WTC11 (cell line): ENCODE data around the gene ANKRD22.

Experiments
- ATF1 ChIP-seq: sonication (generic); formaldehyde crosslinking; IDR thresholded peaks from 2 replicates; pipeline ENCODE4 v1.8.1; 2023; ENCODE audit warnings: mild to moderate bottlenecking, moderate library complexity, missing genetic modification reagents
- CDX4 ChIP-seq: fragments of 250-450 bp; sonication (Bioruptor Pico); IDR thresholded peaks from 2 replicates; pipeline ENCODE4 v1.9.0; 2021; ENCODE audit warnings: moderate library complexity, mild to moderate bottlenecking, inconsistent platforms, borderline replicate concordance
- CTCF ChIP-seq: fragments of 200-600 bp; IDR thresholded peaks from 2 replicates; pipeline ENCODE4 v1.8.0; 2022; ENCODE audit warnings: antibody characterized with exemption
- E2F4 ChIP-seq: sonication (generic); formaldehyde crosslinking; IDR thresholded peaks from 2 replicates; pipeline ENCODE4 v1.8.1; 2022; ENCODE audit warnings: low read depth, mild to moderate bottlenecking, moderate library complexity, missing genetic modification reagents, borderline replicate concordance
- FOXK1 ChIP-seq: sonication (generic); formaldehyde crosslinking; IDR thresholded peaks from 2 replicates; pipeline ENCODE4 v1.8.0; 2022; ENCODE audit warnings: mild to moderate bottlenecking, moderate library complexity, missing genetic modification reagents
- PRRX2 ChIP-seq: fragments of 250-450 bp; sonication (Bioruptor Pico); IDR thresholded peaks from 2 replicates; pipeline ENCODE4 v1.8.0; 2021; ENCODE audit warnings: mild to moderate bottlenecking
- TCF7 ChIP-seq: sonication (generic); formaldehyde crosslinking; IDR thresholded peaks from 2 replicates; pipeline ENCODE4 v1.8.0; 2022; ENCODE audit warnings: mild to moderate bottlenecking, low read depth, missing genetic modification reagents, moderate library complexity
- USF2 ChIP-seq: sonication (generic); formaldehyde crosslinking; IDR thresholded peaks from 2 replicates; pipeline ENCODE4 v1.8.1; 2023; ENCODE audit warnings: mild to moderate bottlenecking, missing genetic modification reagents, moderate library complexity
- ZBTB21 ChIP-seq: sonication (generic); formaldehyde crosslinking; IDR thresholded peaks from 2 replicates; pipeline ENCODE4 v1.8.1; 2023; ENCODE audit warnings: mild to moderate bottlenecking, missing genetic modification reagents, borderline replicate concordance
- ZNF317 ChIP-seq: sonication (generic); formaldehyde crosslinking; IDR thresholded peaks from 2 replicates; pipeline ENCODE4 v1.8.1; 2023; ENCODE audit warnings: low read depth, mild to moderate bottlenecking, moderate library complexity, missing genetic modification reagents, borderline replicate concordance
- ZNF396 ChIP-seq: fragments of 250-450 bp; sonication (Bioruptor Pico); IDR thresholded peaks from 2 replicates; pipeline ENCODE4 v1.8.0; 2021; ENCODE audit warnings: mild to moderate bottlenecking, moderate library complexity, borderline replicate concordance
- TF ChIP-seq, protein P1 (sequence below): sonication (generic); formaldehyde crosslinking; IDR thresholded peaks from 2 replicates; pipeline ENCODE4 v1.8.0; 2023; ENCODE audit warnings: mild to moderate bottlenecking, missing genetic modification reagents
- TF ChIP-seq, protein P2 (sequence below): sonication (generic); formaldehyde crosslinking; IDR thresholded peaks from 2 replicates; pipeline ENCODE4 v1.8.1; 2022; ENCODE audit warnings: mild to moderate bottlenecking, moderate library complexity, missing genetic modification reagents

- TF ChIP-seq CDX4 = no peak
- no peak for TF ChIP-seq ZBTB21 (CRISPR knock-in tag)
- no peak for TF ChIP-seq CTCF
- no peak for TF ChIP-seq ATF1 (CRISPR knock-in tag)
- no peak for TF ChIP-seq USF2 (CRISPR knock-in tag)
- TF ChIP-seq, protein P1, sequence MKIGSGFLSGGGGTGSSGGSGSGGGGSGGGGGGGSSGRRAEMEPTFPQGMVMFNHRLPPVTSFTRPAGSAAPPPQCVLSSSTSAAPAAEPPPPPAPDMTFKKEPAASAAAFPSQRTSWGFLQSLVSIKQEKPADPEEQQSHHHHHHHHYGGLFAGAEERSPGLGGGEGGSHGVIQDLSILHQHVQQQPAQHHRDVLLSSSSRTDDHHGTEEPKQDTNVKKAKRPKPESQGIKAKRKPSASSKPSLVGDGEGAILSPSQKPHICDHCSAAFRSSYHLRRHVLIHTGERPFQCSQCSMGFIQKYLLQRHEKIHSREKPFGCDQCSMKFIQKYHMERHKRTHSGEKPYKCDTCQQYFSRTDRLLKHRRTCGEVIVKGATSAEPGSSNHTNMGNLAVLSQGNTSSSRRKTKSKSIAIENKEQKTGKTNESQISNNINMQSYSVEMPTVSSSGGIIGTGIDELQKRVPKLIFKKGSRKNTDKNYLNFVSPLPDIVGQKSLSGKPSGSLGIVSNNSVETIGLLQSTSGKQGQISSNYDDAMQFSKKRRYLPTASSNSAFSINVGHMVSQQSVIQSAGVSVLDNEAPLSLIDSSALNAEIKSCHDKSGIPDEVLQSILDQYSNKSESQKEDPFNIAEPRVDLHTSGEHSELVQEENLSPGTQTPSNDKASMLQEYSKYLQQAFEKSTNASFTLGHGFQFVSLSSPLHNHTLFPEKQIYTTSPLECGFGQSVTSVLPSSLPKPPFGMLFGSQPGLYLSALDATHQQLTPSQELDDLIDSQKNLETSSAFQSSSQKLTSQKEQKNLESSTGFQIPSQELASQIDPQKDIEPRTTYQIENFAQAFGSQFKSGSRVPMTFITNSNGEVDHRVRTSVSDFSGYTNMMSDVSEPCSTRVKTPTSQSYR (CRISPR knock-in tag) = no peak
- TF ChIP-seq ZNF317 = no peak
- no peak for TF ChIP-seq ZNF396 (CRISPR knock-in tag)
- TF ChIP-seq, protein P2, sequence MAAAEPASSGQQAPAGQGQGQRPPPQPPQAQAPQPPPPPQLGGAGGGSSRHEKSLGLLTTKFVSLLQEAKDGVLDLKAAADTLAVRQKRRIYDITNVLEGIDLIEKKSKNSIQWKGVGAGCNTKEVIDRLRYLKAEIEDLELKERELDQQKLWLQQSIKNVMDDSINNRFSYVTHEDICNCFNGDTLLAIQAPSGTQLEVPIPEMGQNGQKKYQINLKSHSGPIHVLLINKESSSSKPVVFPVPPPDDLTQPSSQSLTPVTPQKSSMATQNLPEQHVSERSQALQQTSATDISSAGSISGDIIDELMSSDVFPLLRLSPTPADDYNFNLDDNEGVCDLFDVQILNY (CRISPR knock-in tag) = no peak
- TF ChIP-seq TCF7 (CRISPR knock-in tag) = no peak
- TF ChIP-seq FOXK1 = no peak
- TF ChIP-seq E2F4 (CRISPR knock-in tag) = no peak
- TF ChIP-seq PRRX2 (CRISPR knock-in tag) = no peak
These were observed 19.9 kb downstream of the ANKRD22 start for GRCh38 chr10:88831709-88832108.
